Measurements from ENCODE around the gene SAMD13. TPM values are rescaled to one million over a fixed set of nuclear protein-coding genes. Genes with fewer than 3 reads are reported as not detected.

The SAMD13 gene
- total and polyA plus RNA-seq, 2 of the 4 experiments (the other 2 are of a cell fraction): 0.27 to 0.36 TPM

DNA sequence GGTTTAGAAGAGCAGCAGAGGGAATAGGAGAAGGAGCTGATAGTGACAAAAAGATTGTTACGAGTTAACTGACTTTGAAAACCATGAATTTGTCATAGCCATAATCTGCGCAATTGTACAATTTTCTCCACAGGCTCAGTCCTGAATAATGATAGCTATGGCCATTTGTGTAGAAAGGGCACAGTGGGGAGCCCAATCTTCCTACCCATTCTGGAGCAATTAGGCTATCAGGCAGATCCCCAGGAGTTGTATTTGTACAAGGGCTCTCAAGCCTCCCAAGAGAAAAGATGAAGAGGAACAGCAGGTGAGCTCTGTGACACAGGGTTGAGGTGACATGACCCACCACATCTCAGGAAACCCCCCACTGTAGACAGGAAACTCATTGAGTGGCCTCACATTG lies 42.1 kb upstream of the SAMD13 start:
- ChIA-PET CTCF (no interaction called here), POLR2A (ENCODE audit: unreplicated experiment) (no interaction called here)
- H3K4me2 ChIP-seq (ENCODE audit: low read depth, low read length): no peak overlapping the region
- no peak overlapping the region for H2BK5ac ChIP-seq (ENCODE audit: low read depth, low read length, poor library complexity, severe bottlenecking)
- BruUV-seq (replicated peaks): no TSS peak
- 100% methylated on average over 1 of the region's 2 CpGs; no CpG with 5 or more reads in 1 of the 2 experiments for WGBS, 2 experiments (ENCODE audit: extremely low coverage in 2 of 2, insufficient read length in 1 of 2)
- no peak overlapping the region for H4K8ac ChIP-seq (ENCODE audit: low read depth in 2 of 2, low read length in 2 of 2)
- H3K4ac ChIP-seq (ENCODE audit: low read depth, low read length): no peak overlapping the region
- no peak overlapping the region for H3K14ac ChIP-seq (replicated peaks; ENCODE audit: low read depth, low read length)
- no peak overlapping the region for H3K23ac ChIP-seq (ENCODE audit: low read depth, low read length)
- H2BK15ac ChIP-seq (ENCODE audit: low read depth, low read length): no peak overlapping the region
- no peak overlapping the region for H3K56ac ChIP-seq (ENCODE audit: extremely low read depth, insufficient read depth, low read length)
- H3K9ac ChIP-seq (ENCODE audit: low read depth, low read length): no peak overlapping the region
- no peaks in the 10 kb centered on the region; the same call in 1 of the 2 replicates for H3K9me1 ChIP-seq (ENCODE audit: insufficient read depth, low read length)
- in situ Hi-C loops (cut with MboI; ENCODE audit: low sequenced_read_pairs): no loop called here
- no peak overlapping the region for H3K27ac ChIP-seq (ENCODE audit: insufficient read depth, low read length)
- no peak overlapping the region for H2BK20ac ChIP-seq (ENCODE audit: low read depth, low read length)
- ATAC-seq (ENCODE audit: low read depth): no peak
- no peak overlapping the region for H3K18ac ChIP-seq (ENCODE audit: low read depth, low read length)
- H4K20me1 ChIP-seq (ENCODE audit: insufficient read depth, low read length): no peaks in the 10 kb centered on the region
- no peaks in the 10 kb centered on the region for H3K79me1 ChIP-seq (ENCODE audit: low read depth in 1 of 2, low read length in 2 of 2)
- TF ChIP-seq, protein P1, sequence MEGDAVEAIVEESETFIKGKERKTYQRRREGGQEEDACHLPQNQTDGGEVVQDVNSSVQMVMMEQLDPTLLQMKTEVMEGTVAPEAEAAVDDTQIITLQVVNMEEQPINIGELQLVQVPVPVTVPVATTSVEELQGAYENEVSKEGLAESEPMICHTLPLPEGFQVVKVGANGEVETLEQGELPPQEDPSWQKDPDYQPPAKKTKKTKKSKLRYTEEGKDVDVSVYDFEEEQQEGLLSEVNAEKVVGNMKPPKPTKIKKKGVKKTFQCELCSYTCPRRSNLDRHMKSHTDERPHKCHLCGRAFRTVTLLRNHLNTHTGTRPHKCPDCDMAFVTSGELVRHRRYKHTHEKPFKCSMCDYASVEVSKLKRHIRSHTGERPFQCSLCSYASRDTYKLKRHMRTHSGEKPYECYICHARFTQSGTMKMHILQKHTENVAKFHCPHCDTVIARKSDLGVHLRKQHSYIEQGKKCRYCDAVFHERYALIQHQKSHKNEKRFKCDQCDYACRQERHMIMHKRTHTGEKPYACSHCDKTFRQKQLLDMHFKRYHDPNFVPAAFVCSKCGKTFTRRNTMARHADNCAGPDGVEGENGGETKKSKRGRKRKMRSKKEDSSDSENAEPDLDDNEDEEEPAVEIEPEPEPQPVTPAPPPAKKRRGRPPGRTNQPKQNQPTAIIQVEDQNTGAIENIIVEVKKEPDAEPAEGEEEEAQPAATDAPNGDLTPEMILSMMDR (conservative IDR thresholded peaks at IDR 0.05; ENCODE audit: low read depth, low read length): no peak
- TF ChIP-seq SMC3 (IDR thresholded peaks at IDR 0.05; ENCODE audit: low read depth, low read length): no peak
- H3K36me3 ChIP-seq (ENCODE audit: control insufficient read depth, insufficient read depth, low read length): no peaks in the 10 kb centered on the region
- no peaks in the 10 kb centered on the region for H3K27me3 ChIP-seq (ENCODE audit: control insufficient read depth, insufficient read depth, low read length)
- H2AFZ ChIP-seq (replicated peaks; ENCODE audit: low read length, poor library complexity): no peak overlapping the region
- no peak overlapping the region for H2AK5ac ChIP-seq (ENCODE audit: low read depth, low read length)
- no peak overlapping the region for H3K4me3 ChIP-seq (ENCODE audit: insufficient read depth, low read depth, low read length)
- H4K5ac ChIP-seq (ENCODE audit: low read depth, low read length): no peak overlapping the region
- DNase-seq: no peak
- no peak overlapping the region for H2BK120ac ChIP-seq (ENCODE audit: low read depth, low read length)
- no peak overlapping the region for H2AK9ac ChIP-seq (replicated peaks; ENCODE audit: low read depth, low read length, poor library complexity)
- no peak overlapping the region for H4K91ac ChIP-seq (ENCODE audit: insufficient read depth, low read depth, low read length)
- H3K9me3 ChIP-seq (ENCODE audit: control insufficient read depth, insufficient read depth, low read length): no peaks in the 10 kb centered on the region
- H3K4me1 ChIP-seq (ENCODE audit: control insufficient read depth, insufficient read depth, low read length): peaks cover 6% of the 10 kb centered on the region
- dilution Hi-C loops (cut with HindIII; ENCODE audit: low sequenced_read_pairs, unreplicated experiment): no loop called here
- intact Hi-C loops (cut with micrococcal nuclease): no loop called here
